OCI-LY1 (cell line): Measurements from ENCODE around the gene CFAP69.
A peak's percentile ranks its signal among the peaks of the same experiment; 100 is the strongest.

Experiments
- H2AFZ ChIP-seq: fragments of 200-600 bp; sonication (generic), shearing (Covaris generic); 2 replicates; pipeline ENCODE4 v1.6.0; 2014; ENCODE audit warnings: antibody characterized with exemption, mild to moderate bottlenecking, low read length
- H3F3A ChIP-seq: fragments of 200-600 bp; sonication (generic), shearing (Covaris generic); 2 replicates; pipeline ENCODE4 v1.6.0; 2014; ENCODE audit warnings: mild to moderate bottlenecking, antibody characterized with exemption, low read length, moderate library complexity; ENCODE audit not compliant: insufficient read depth
- H3K27ac ChIP-seq: fragments of 200-600 bp; sonication (generic); 2 replicates; pipeline ENCODE4 v1.5.1; 2014; ENCODE audit warnings: low read length, mixed run types, mild to moderate bottlenecking, low read depth; ENCODE audit not compliant: poor library complexity, severe bottlenecking
- H3K27me3 ChIP-seq: fragments of 200-600 bp; sonication (generic); 2 replicates; pipeline ENCODE4 v1.6.0; 2014; ENCODE audit warnings: antibody characterized with exemption, mild to moderate bottlenecking, low read length, moderate library complexity; ENCODE audit not compliant: insufficient read depth
- H3K36me3 ChIP-seq: fragments of 200-600 bp; sonication (generic); 2 replicates; pipeline ENCODE4 v1.6.1; 2014; ENCODE audit warnings: mild to moderate bottlenecking, antibody characterized with exemption, low read length, moderate library complexity, mixed read lengths; ENCODE audit not compliant: insufficient read depth
- H3K4me1 ChIP-seq: fragments of 200-600 bp; sonication (generic); 2 replicates; pipeline ENCODE4 v1.5.1; 2014; ENCODE audit warnings: mild to moderate bottlenecking, low read length, moderate library complexity; ENCODE audit not compliant: insufficient read depth, severe bottlenecking
- H3K4me2 ChIP-seq: fragments of 200-600 bp; sonication (generic), shearing (Covaris generic); 2 replicates; pipeline ENCODE4 v1.6.1; 2014; ENCODE audit warnings: low read length
- H3K4me3 ChIP-seq: fragments of 200-600 bp; sonication (generic); 2 replicates; pipeline ENCODE4 v1.5.1; 2014; ENCODE audit warnings: low read length, low read depth, mild to moderate bottlenecking, mixed read lengths; ENCODE audit not compliant: poor library complexity, severe bottlenecking
- H3K79me2 ChIP-seq: fragments of 200-600 bp; shearing (Covaris generic); 2 replicates; pipeline ENCODE4 v1.6.1; 2016; ENCODE audit warnings: mixed run types, low read length, mixed read lengths; ENCODE audit not compliant: insufficient read depth
- H3K9ac ChIP-seq: fragments of 200-600 bp; sonication (generic), shearing (Covaris generic); 2 replicates; pipeline ENCODE4 v1.6.1; 2014; ENCODE audit warnings: mild to moderate bottlenecking, low read length, mixed read lengths
- H3K9me2 ChIP-seq: fragments of 200-600 bp; sonication (generic), shearing (Covaris generic); 2 replicates; pipeline ENCODE4 v1.6.1; 2014; ENCODE audit warnings: low read depth, mild to moderate bottlenecking, low read length, mixed read lengths
- H3K9me3 ChIP-seq: fragments of 200-600 bp; shearing (Covaris generic); 2 replicates; pipeline ENCODE4 v1.6.1; 2014; ENCODE audit warnings: low read length, mixed read lengths
- H4K20me1 ChIP-seq: fragments of 200-600 bp; sonication (generic), shearing (Covaris generic); 2 replicates; pipeline ENCODE4 v1.6.0; 2016; ENCODE audit warnings: mild to moderate bottlenecking, low read length; ENCODE audit not compliant: insufficient read depth
- EZH2 ChIP-seq: fragments of 200-600 bp; sonication (generic), shearing (Covaris generic); IDR thresholded peaks from 2 replicates; pipeline ENCODE4 v1.8.0; 2017; ENCODE audit warnings: borderline replicate concordance, mixed run types, mild to moderate bottlenecking, antibody characterized with exemption, low read length, moderate library complexity, mixed read lengths
- TF ChIP-seq, protein P1 (sequence below): fragments of 200-600 bp; sonication (generic), shearing (Covaris generic); IDR thresholded peaks from 2 replicates; pipeline ENCODE4 v1.5.1; 2017; ENCODE audit warnings: mild to moderate bottlenecking, antibody characterized with exemption, low read length, moderate library complexity, mixed read lengths

The CFAP69 gene

GRCh38 chr7:90262438-90262837, 17.5 kb downstream of the CFAP69 start:
- H2AFZ ChIP-seq, result no peak overlapping the region
- no peaks in the 10 kb centered on the region for H3K4me1 ChIP-seq

GRCh38 chr7:90266808-90267207, 21.8 kb downstream of the CFAP69 start:
- Histone ChIP-seq H3K4me2 (no peak overlapping the region), H2AFZ (no peak overlapping the region)

More at GRCh38 chr7:90262438-90262837, 17.5 kb downstream of the CFAP69 start:
- Histone ChIP-seq H3K36me3 (no peaks in the 10 kb centered on the region), H3K4me3 (no peak overlapping the region), H3K9ac (no peak overlapping the region), H3K27me3 (no peaks in the 10 kb centered on the region), H3F3A (no peaks in the 10 kb centered on the region), H3K27ac (no peak overlapping the region), H4K20me1 (no peaks in the 10 kb centered on the region), H3K9me3 (no peaks in the 10 kb centered on the region), H3K9me2 (no peaks in the 10 kb centered on the region), H3K79me2 (no peaks in the 10 kb centered on the region), H3K4me2 (no peak overlapping the region)
- TF ChIP-seq, protein P1, sequence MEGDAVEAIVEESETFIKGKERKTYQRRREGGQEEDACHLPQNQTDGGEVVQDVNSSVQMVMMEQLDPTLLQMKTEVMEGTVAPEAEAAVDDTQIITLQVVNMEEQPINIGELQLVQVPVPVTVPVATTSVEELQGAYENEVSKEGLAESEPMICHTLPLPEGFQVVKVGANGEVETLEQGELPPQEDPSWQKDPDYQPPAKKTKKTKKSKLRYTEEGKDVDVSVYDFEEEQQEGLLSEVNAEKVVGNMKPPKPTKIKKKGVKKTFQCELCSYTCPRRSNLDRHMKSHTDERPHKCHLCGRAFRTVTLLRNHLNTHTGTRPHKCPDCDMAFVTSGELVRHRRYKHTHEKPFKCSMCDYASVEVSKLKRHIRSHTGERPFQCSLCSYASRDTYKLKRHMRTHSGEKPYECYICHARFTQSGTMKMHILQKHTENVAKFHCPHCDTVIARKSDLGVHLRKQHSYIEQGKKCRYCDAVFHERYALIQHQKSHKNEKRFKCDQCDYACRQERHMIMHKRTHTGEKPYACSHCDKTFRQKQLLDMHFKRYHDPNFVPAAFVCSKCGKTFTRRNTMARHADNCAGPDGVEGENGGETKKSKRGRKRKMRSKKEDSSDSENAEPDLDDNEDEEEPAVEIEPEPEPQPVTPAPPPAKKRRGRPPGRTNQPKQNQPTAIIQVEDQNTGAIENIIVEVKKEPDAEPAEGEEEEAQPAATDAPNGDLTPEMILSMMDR, result peak; percentile 45
- TF ChIP-seq EZH2, result no peak

DNA sequence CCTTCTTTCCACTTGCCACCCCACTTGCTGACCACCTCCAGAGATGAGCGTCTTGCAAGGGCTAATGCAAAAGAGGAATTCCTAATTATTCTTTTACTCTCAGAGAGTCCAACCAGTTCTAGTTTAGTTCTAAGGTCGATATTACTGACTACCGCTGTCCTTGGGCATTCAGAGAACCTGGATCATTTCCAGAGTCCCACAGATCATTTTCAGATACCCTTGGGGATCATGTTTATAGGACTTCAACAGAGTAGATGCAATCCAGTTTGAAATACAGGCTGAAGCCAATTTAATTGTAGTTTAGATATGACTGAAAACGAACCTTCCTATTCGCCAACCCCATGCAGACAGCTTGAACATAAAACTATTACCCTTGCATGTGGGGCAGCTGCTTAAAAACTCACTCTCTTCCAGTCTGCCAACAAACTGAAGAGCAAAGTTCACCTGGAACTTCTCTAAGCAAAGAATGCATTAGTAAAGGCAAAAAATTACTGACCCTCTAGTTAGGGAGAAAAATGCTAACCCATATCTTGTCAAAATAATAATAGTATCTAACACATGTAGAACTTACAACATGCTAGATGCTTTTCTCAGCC, 22.4 kb downstream of the CFAP69 start:
- H3K36me3 ChIP-seq, result no peaks in the 10 kb centered on the region
- no peaks in the 10 kb centered on the region for H3K9me3 ChIP-seq
- H3K4me1 ChIP-seq, result no peaks in the 10 kb centered on the region
- no peaks in the 10 kb centered on the region for H3K79me2 ChIP-seq
- no peak overlapping the region for H3K9ac ChIP-seq
- no peaks in the 10 kb centered on the region for H3K9me2 ChIP-seq
- no peaks in the 10 kb centered on the region for H3F3A ChIP-seq
- H3K27me3 ChIP-seq, result no peaks in the 10 kb centered on the region
- no peak overlapping the region for H2AFZ ChIP-seq
- no peak for TF ChIP-seq EZH2
- TF ChIP-seq, protein P1, result no peak
- H3K27ac ChIP-seq, result no peak overlapping the region
- no peak overlapping the region for H3K4me3 ChIP-seq
- H4K20me1 ChIP-seq, result no peaks in the 10 kb centered on the region
- H3K4me2 ChIP-seq, result no peak overlapping the region

More at GRCh38 chr7:90266808-90267207, 21.8 kb downstream of the CFAP69 start:
- Histone ChIP-seq H4K20me1 (no peaks in the 10 kb centered on the region), H3K36me3 (no peaks in the 10 kb centered on the region), H3K9me2 (no peaks in the 10 kb centered on the region), H3K27me3 (no peaks in the 10 kb centered on the region), H3K79me2 (no peaks in the 10 kb centered on the region), H3K9me3 (no peaks in the 10 kb centered on the region), H3K27ac (no peak overlapping the region), H3K4me3 (no peak overlapping the region), H3F3A (no peaks in the 10 kb centered on the region), H3K9ac (no peak overlapping the region), H3K4me1 (no peaks in the 10 kb centered on the region)
- TF ChIP-seq EZH2, result no peak
- TF ChIP-seq, protein P1, result no peak
